ENCODE measurements around the gene NACA2.

DNA sequence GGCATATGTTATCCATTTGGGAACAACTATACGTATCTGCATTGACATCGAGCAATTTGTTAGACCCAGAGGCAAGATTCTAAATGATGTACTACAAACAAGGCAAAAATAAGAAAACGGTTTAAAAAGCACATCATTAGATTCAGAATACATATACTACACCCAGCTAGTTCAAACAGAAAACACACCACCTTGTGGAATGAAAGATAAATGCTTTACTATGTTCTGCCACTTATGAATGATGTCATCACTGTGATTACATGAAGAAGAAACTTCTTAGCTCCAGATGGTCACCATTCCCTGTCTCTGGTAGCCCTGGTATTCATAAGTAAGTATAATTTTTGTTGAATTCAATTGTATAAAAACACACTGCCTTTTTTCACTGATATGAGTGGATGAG is 7.8 kb downstream of the NACA2 start:
- TF ChIP-seq POLR2AphosphoS5 (IDR thresholded peaks at IDR 0.05) = no peak
- no peak for TF ChIP-seq POLR2A (IDR thresholded peaks at IDR 0.05)
- TF ChIP-seq, protein P1, sequence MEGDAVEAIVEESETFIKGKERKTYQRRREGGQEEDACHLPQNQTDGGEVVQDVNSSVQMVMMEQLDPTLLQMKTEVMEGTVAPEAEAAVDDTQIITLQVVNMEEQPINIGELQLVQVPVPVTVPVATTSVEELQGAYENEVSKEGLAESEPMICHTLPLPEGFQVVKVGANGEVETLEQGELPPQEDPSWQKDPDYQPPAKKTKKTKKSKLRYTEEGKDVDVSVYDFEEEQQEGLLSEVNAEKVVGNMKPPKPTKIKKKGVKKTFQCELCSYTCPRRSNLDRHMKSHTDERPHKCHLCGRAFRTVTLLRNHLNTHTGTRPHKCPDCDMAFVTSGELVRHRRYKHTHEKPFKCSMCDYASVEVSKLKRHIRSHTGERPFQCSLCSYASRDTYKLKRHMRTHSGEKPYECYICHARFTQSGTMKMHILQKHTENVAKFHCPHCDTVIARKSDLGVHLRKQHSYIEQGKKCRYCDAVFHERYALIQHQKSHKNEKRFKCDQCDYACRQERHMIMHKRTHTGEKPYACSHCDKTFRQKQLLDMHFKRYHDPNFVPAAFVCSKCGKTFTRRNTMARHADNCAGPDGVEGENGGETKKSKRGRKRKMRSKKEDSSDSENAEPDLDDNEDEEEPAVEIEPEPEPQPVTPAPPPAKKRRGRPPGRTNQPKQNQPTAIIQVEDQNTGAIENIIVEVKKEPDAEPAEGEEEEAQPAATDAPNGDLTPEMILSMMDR (IDR thresholded peaks at IDR 0.05 in 8 of 11, conservative IDR thresholded peaks at IDR 0.05 in 3 of 11) = no peak
